Breast epithelium (tissue), 3 donors: ENCODE measurements around the gene DUSP3.

Experiments
- POLR2A ChIP-seq: fragments of 450-650 bp; IDR thresholded peaks from one replicate; pipeline ENCODE4 v1.6.1; 2016; ENCODE audit warnings: antibody characterized with exemption, mild to moderate bottlenecking, moderate library complexity
- TF ChIP-seq, protein P1 (sequence below), 3 donors: fragments of 450-650 bp; IDR thresholded peaks; one replicate each; pipeline ENCODE4 v1.5.1; 2016 to 2017; ENCODE audit warnings: antibody characterized with exemption in 3 of 3, mild to moderate bottlenecking in 3 of 3, moderate library complexity in 3 of 3

DNA sequence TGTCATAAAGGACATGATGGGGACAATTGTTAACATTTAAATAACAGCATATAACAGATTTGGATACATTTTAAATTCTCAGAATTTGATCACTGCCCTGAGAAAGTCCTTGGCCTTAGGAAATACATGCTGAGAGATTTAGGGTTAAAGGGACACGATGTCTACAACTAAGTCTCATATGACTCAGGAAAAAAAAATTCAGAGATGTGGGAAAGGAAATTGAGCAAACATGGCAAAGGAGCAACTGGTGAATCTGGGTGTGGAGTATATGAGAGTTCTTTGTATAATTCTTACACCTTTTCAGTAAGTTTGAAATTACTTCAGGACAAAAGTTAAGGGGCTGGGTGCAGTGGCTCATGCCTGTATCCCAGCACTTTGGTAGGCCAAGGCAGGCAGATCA lies 35.9 kb upstream of the DUSP3 start:
- no peak for TF ChIP-seq POLR2A
- TF ChIP-seq, protein P1, sequence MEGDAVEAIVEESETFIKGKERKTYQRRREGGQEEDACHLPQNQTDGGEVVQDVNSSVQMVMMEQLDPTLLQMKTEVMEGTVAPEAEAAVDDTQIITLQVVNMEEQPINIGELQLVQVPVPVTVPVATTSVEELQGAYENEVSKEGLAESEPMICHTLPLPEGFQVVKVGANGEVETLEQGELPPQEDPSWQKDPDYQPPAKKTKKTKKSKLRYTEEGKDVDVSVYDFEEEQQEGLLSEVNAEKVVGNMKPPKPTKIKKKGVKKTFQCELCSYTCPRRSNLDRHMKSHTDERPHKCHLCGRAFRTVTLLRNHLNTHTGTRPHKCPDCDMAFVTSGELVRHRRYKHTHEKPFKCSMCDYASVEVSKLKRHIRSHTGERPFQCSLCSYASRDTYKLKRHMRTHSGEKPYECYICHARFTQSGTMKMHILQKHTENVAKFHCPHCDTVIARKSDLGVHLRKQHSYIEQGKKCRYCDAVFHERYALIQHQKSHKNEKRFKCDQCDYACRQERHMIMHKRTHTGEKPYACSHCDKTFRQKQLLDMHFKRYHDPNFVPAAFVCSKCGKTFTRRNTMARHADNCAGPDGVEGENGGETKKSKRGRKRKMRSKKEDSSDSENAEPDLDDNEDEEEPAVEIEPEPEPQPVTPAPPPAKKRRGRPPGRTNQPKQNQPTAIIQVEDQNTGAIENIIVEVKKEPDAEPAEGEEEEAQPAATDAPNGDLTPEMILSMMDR (IDR thresholded peaks at IDR 0.05), result no peak
